T-helper 1 cell treated with Interleukin-12 subunit alpha and Interleukin-12 subunit beta and Interleukin-4 antibody, amounts not matched to agents 30 μg/mL and 1 μg/mL, for 36 hours (primary cell): ENCODE data around the gene CCDC82.
"Not testable (repeated sequence)": the region's sequence is repeated elsewhere in the genome, so short reads cannot be mapped to it uniquely, and the experiment has no call there.

Experiments used
- H3K27ac Mint-ChIP-seq: one replicate; pipeline ENCODE4 v1.8.0; 2021; ENCODE audit warnings: mild to moderate bottlenecking, mixed read lengths
- H3K27me3 Mint-ChIP-seq: one replicate; pipeline ENCODE4 v1.8.0; 2021; ENCODE audit warnings: low read depth, mixed read lengths
- H3K36me3 Mint-ChIP-seq: one replicate; pipeline ENCODE4 v1.8.0; 2021; ENCODE audit warnings: low read depth, mixed read lengths
- H3K4me1 Mint-ChIP-seq: one replicate; pipeline ENCODE4 v1.8.0; 2021; ENCODE audit warnings: low read depth, mixed read lengths
- H3K4me3 Mint-ChIP-seq: one replicate; pipeline ENCODE4 v1.8.0; 2021; ENCODE audit warnings: mild to moderate bottlenecking, moderate library complexity, mixed read lengths
- H3K9me3 Mint-ChIP-seq: one replicate; pipeline ENCODE4 v1.8.0; 2021; ENCODE audit warnings: mixed read lengths

Gene CCDC82

GRCh38 chr11:96389720-96390487 is at the start of gene CCDC82, which contains the start of gene JRKL:
CCDC82 (minus strand) TSS chr11:96389912; CDS start chr11:96384747, 5,165 bp downstream.
JRKL (plus strand) TSS chr11:96390013; CDS start chr11:96390650, 637 bp downstream.
- Mint-ChIP-seq H3K36me3 (peaks cover 7% of the 10 kb centered on the region), H3K27ac (peak within 1 kb of the TSS; percentile 87), H3K4me3 (peak within 1 kb of the TSS; percentile 93), H3K4me1 (peaks cover 34% of the 10 kb centered on the region), H3K9me3 (no peaks in the 10 kb centered on the region), H3K27me3 (no peaks in the 10 kb centered on the region)

- not testable (repeated sequence) for H3K27ac Mint-ChIP-seq, H3K9me3 Mint-ChIP-seq, H3K4me1 Mint-ChIP-seq, H3K36me3 Mint-ChIP-seq, H3K4me3 Mint-ChIP-seq
- peaks cover 45% of the 10 kb centered on the region for H3K27me3 Mint-ChIP-seq
These were observed 42.9 kb upstream of the CCDC82 start for GRCh38 chr11:96432654-96433053.

- Mint-ChIP-seq H3K27ac (no peak overlapping the region), H3K36me3 (no peaks in the 10 kb centered on the region), H3K27me3 (peaks cover 43% of the 10 kb centered on the region), H3K4me3 (no peak overlapping the region), H3K4me1 (peaks cover 4% of the 10 kb centered on the region), H3K9me3 (no peaks in the 10 kb centered on the region)
These were observed 41.0 kb upstream of the CCDC82 start for GRCh38 chr11:96430668-96431067.

- Mint-ChIP-seq H3K4me1 (peaks cover 4% of the 10 kb centered on the region), H3K27ac (no peak overlapping the region)
These were observed 35.0 kb upstream of the CCDC82 start for GRCh38 chr11:96424693-96425092.

GRCh38 chr11:96413408-96413807 is 23.7 kb upstream of the CCDC82 start:
- Mint-ChIP-seq H3K9me3 (no peaks in the 10 kb centered on the region), H3K36me3 (no peaks in the 10 kb centered on the region), H3K4me3 (no peak overlapping the region), H3K27me3 (peaks cover 10% of the 10 kb centered on the region), H3K4me1 (no peaks in the 10 kb centered on the region), H3K27ac (no peak overlapping the region)

More at GRCh38 chr11:96424693-96425092, 35.0 kb upstream of the CCDC82 start:
- no peak overlapping the region for H3K4me3 Mint-ChIP-seq
- no peaks in the 10 kb centered on the region for H3K9me3 Mint-ChIP-seq
- peaks cover 47% of the 10 kb centered on the region for H3K27me3 Mint-ChIP-seq
- H3K36me3 Mint-ChIP-seq = no peaks in the 10 kb centered on the region

- Mint-ChIP-seq H3K4me3 (no peak overlapping the region), H3K27ac (no peak overlapping the region), H3K9me3 (no peaks in the 10 kb centered on the region), H3K4me1 (no peaks in the 10 kb centered on the region), H3K27me3 (peaks cover 10% of the 10 kb centered on the region), H3K36me3 (no peaks in the 10 kb centered on the region)
These were observed 23.2 kb upstream of the CCDC82 start for GRCh38 chr11:96412761-96413381.

- peak overlapping the region; percentile 25 for H3K4me3 Mint-ChIP-seq
- not testable (repeated sequence) for H3K4me1 Mint-ChIP-seq, H3K27me3 Mint-ChIP-seq, H3K9me3 Mint-ChIP-seq, H3K27ac Mint-ChIP-seq, H3K36me3 Mint-ChIP-seq
These were observed 21.7 kb upstream of the CCDC82 start for GRCh38 chr11:96411412-96411811.

- Mint-ChIP-seq H3K27ac (no peak overlapping the region), H3K9me3 (no peaks in the 10 kb centered on the region), H3K4me3 (no peak overlapping the region), H3K4me1 (no peaks in the 10 kb centered on the region), H3K27me3 (peaks cover 34% of the 10 kb centered on the region), H3K36me3 (no peaks in the 10 kb centered on the region)
These were observed 11.0 kb upstream of the CCDC82 start for GRCh38 chr11:96400697-96401096.

- no peak overlapping the region for H3K27ac Mint-ChIP-seq
- H3K27me3 Mint-ChIP-seq = peaks cover 14% of the 10 kb centered on the region
- no peaks in the 10 kb centered on the region for H3K36me3 Mint-ChIP-seq
- no peaks in the 10 kb centered on the region for H3K9me3 Mint-ChIP-seq
- no peaks in the 10 kb centered on the region for H3K4me1 Mint-ChIP-seq
- H3K4me3 Mint-ChIP-seq = no peak overlapping the region
These were observed 8.2 kb upstream of the CCDC82 start for GRCh38 chr11:96397863-96398262.

- Mint-ChIP-seq H3K27me3 (peaks cover 1% of the 10 kb centered on the region), H3K4me3 (no peak overlapping the region), H3K27ac (no peak overlapping the region), H3K9me3 (no peaks in the 10 kb centered on the region), H3K4me1 (peaks cover 2% of the 10 kb centered on the region), H3K36me3 (no peaks in the 10 kb centered on the region)
These were observed 6.9 kb upstream of the CCDC82 start for GRCh38 chr11:96396637-96397036.

GRCh38 chr11:96394773-96395172 is 5.1 kb upstream of the CCDC82 start:
- peaks cover 5% of the 10 kb centered on the region for H3K36me3 Mint-ChIP-seq
- no peaks in the 10 kb centered on the region for H3K27me3 Mint-ChIP-seq
- H3K27ac Mint-ChIP-seq = no peak overlapping the region
- peaks cover 15% of the 10 kb centered on the region for H3K4me1 Mint-ChIP-seq
- no peaks in the 10 kb centered on the region for H3K9me3 Mint-ChIP-seq
- no peak overlapping the region for H3K4me3 Mint-ChIP-seq

- H3K27me3 Mint-ChIP-seq = no peaks in the 10 kb centered on the region
- no peak overlapping the region for H3K4me3 Mint-ChIP-seq
- H3K36me3 Mint-ChIP-seq = peaks cover 5% of the 10 kb centered on the region
- H3K9me3 Mint-ChIP-seq = no peaks in the 10 kb centered on the region
- no peak overlapping the region for H3K27ac Mint-ChIP-seq
- peaks cover 15% of the 10 kb centered on the region for H3K4me1 Mint-ChIP-seq
These were observed 4.1 kb upstream of the CCDC82 start for GRCh38 chr11:96393753-96394348.

GRCh38 chr11:96391698-96392307 is 2.1 kb upstream of the CCDC82 start:
- Mint-ChIP-seq H3K27ac (no peak overlapping the region), H3K9me3 (no peaks in the 10 kb centered on the region)

GRCh38 chr11:96390488-96390792 is 728 bp upstream of the CCDC82 start:
- H3K27me3 Mint-ChIP-seq = no peaks in the 10 kb centered on the region
- peaks cover 7% of the 10 kb centered on the region for H3K36me3 Mint-ChIP-seq
- H3K4me3 Mint-ChIP-seq = peak overlapping the region; percentile 93
- H3K27ac Mint-ChIP-seq = peak overlapping the region; percentile 87
- no peaks in the 10 kb centered on the region for H3K9me3 Mint-ChIP-seq
- peaks cover 29% of the 10 kb centered on the region for H3K4me1 Mint-ChIP-seq

More at GRCh38 chr11:96391698-96392307, 2.1 kb upstream of the CCDC82 start:
- no peak overlapping the region for H3K4me3 Mint-ChIP-seq
- H3K36me3 Mint-ChIP-seq = peaks cover 7% of the 10 kb centered on the region
- H3K27me3 Mint-ChIP-seq = no peaks in the 10 kb centered on the region
- peaks cover 26% of the 10 kb centered on the region for H3K4me1 Mint-ChIP-seq
